GM20431 (cell line): ENCODE results near the gene PLA2G2E.

Experiments
- in situ Hi-C: fragments of 300-500 bp; cut with MseI, MboI; formaldehyde crosslinking; loops from one replicate; pipeline ENCODE4 v1.15.0; 2020; ENCODE audit warnings: low sequenced_read_pairs; ENCODE audit not compliant: unreplicated experiment

Gene PLA2G2E

DNA sequence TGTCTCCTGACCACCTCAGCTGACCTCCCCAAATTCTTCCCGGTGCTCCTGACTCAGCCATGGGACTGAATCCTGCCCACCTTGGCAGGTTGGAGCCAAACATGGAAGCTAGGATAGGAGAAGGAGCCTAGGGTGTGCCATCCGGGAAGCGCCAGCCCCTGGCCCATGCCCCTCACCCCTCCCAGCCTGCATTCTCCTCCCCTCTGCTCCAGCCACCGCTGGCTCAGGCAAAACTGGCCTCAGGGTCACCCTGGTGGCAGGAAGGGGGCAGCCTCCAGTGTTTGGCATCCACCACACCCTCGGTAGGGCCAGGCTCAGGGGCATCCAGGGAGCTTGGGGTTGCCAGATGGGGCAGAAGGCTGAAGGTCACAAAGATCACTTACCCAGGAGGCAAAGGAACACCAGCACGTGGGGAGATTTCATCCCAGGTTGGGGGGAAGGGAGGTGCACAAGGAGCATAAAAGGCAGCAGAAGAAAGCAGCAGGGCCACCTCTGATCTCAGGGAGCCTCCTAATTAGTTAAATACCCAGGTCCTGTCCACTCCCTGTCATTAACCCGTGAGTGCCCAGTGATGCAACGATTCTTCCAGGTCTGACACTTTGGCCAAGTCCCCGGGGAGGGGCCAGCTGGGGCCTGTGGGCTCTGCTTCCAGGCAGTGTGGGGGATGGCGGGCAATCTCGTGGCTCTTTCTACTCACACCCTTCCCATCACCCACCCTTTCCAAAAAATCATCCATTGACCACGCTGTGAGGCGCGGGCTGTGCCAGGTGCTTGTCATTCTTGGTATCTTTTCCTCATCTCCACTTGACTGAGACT lies at the start of gene PLA2G2E:
PLA2G2E (minus strand) TSS at position 481 of the 816 bp plus-strand sequence; CDS start at position 423, 58 bp downstream.
- in situ Hi-C loops, result no loop called here

- in situ Hi-C loops, result no loop called here
Measured at GRCh38 chr1:19971664-19972063, 48.2 kb upstream of the PLA2G2E start.

- in situ Hi-C loops, result no loop called here
Measured at GRCh38 chr1:19969898-19970660, 46.7 kb upstream of the PLA2G2E start.

DNA sequence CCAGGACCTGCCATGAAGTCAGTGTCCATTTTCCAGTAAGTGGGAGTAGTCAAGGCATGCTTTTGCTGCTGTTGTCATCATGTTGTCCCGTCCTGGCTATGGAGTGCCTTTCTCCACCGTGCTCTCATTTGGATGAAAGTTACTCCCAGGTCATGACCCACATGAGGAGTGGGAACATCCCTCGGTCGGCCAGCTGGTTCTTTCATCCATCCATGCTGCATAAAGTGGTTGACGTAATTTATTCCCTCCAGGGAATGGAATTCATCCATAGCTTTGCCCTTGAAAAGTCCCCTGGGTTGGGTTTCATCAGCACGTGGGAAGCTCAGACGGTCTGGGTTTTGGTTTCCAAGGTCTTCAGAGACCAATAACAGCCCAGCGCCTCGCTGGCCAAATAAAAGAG lies 44.4 kb upstream of the PLA2G2E start:
- in situ Hi-C loops, result no loop called here

GRCh38 chr1:19964542-19964941 lies 41.1 kb upstream of the PLA2G2E start:
- in situ Hi-C loops, result no loop called here

DNA sequence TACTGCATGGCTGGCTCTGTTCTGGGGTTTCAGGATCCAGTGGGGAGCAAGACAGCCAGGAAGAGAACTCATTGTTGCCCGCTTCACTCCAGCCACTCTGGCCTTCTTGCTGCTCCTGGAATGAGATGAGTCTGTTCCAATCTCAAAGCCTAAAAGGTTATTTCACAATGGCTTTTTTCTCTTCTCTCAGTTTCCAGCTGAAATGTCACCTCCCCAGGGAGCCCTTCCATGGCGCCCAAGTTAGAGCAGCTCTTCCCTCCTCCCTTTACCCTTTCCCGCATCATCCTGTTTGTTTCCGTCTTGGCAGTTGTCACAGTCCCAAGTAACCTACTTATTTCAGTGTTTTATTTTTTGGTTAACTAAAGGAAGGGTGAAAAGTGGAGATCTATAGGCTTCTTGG lies 40.2 kb upstream of the PLA2G2E start:
- in situ Hi-C loops, result no loop called here

GRCh38 chr1:19960591-19960990 lies 37.2 kb upstream of the PLA2G2E start:
- in situ Hi-C loops, result no loop called here

DNA sequence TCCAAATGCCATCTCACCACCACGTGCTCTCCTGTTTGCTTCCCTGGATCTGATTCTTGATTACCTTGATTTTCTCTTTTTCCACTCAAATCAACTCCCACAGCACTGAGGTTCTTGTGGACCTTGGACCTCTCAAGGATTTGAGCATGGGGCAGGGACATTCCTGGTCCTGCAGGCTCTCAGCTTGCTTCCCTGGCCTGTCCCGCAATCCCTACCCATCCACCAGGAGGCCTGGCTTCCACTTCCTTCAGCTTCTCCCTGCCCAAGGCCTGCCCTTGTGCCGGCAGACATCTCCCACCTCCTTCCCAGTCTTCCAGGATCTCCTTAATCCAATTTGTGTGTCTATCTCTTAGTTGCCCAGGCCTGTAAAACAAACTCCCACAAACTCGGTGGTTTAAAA lies 34.4 kb upstream of the PLA2G2E start:
- in situ Hi-C loops, result no loop called here

DNA sequence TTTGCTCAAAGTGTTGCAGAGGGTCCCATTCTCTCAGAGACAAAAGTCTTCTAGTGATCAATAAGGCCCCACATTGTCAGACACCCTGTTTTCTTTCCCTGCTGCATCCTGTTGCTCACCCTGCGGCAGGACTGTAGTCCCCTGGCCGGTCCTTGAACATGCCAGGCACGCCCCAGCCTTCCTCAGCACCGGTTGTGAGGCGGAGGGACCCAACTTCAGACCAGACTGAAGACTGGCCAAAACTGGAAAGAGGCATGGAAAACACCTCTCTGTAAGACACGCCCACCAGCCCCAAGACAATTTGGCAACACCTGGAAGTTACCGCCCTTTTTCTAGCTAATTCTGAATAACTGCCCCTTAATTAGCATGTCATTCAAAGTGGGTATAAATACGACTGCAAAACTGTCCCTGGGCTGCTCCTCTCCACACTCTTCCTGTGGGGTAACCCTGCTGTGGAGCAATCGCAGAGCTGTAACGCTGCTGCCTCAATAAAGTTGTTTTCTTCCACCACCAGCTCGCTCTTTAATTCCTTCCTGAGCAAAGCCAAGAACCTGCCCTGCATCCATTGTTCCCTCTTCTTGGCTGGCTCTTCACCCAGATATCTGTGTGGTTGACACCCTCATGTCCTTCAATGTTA lies 32.2 kb upstream of the PLA2G2E start:
- in situ Hi-C loops, result no loop called here

DNA sequence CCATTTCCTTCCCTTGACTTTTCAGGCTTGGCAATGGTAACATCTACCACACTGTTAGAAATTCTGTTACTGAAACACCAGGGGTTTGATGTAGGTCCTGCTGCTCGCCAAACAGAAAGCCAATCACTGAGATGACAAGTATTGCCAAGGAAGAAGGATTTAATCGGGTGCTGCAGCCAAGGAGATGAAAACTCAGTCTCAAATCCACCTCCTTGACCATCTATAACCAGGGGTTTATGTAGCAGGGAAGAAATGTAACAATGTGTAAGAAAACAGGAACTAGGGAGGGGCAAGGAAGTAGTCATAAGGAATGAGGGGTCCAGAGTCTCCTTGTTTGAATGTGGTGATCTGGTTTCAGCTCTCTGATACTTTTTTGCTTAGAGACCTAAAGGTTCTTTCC lies 30.6 kb upstream of the PLA2G2E start:
- in situ Hi-C loops, result no loop called here

DNA sequence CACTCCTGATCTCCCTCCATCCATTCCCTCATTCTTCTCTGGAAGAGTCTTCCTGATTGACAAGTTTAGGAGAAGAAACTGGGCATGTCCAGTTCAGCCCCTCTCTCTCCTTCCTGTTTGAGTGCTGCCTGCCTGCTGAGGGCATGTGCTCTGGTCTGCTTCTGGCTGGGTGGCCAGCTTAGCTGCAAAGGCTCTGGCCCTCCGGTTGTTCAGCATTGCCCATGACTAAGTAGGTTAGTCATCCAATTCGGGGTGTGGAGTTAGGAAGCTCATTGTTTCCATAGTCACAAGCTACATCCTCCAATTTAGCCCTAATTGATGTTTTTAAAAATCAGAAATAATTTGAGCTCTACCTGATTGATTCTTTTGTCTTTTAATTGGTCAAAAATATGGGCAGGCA lies 25.6 kb upstream of the PLA2G2E start:
- in situ Hi-C loops, result no loop called here

GRCh38 chr1:19946971-19947370 lies 23.6 kb upstream of the PLA2G2E start:
- in situ Hi-C loops, result no loop called here

DNA sequence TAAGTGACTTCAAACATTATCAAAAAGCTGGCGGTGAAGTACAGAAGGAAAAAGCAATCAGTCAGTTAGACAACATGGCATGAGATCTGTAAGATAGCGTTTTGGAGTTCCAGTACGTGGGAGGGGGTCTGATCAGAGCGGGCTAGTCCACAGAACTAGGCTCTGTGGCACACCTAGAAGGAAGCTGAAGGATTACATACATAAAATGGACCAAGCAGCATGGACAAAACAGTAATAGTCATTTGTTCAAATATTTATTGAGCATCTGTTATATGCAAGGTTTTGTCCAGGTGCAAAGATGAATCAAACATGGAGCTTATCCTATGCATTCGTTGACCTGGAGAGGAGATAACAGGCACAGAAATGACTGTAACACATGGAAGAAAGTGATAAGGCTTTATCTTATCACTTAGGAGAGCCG lies 22.9 kb upstream of the PLA2G2E start:
- in situ Hi-C loops, result no loop called here

DNA sequence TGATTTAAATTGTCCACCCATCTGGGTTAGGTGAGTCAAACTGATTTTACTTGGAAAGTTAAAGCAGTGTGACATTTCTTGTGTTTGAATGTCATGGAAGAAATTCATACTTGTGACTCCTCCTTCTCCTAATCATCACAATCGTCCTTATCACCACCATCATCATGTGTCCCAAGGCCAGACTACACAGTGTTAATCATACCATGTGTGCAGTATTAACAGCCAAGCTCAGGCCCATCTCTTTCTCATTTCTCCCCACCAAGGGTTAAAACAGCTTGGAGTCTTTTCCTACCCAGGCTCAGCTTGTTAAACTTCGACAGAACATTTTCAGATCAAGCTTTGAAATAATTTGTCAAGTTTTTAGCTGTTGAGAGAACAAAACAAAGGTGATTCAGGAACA lies 22.5 kb upstream of the PLA2G2E start:
- in situ Hi-C loops, result no loop called here

DNA sequence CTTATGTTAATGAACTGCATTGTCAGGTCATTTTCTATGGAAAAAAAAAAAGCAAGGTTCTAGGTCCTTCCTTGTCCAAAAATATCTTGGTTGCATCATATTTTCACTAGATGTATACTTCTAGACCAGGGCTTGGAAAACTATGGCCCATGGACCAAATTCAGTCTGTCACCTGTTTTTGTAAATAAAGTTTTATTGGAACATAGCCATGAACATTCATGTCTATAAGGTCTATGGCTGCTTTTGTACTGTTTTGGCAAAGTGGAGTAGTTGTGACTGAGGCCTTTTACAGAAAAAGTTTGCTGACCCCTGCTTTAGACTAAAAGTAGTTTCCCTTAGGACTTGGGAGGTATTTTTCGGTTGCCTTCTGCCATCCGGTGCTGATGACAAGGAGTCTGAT lies 19.2 kb upstream of the PLA2G2E start:
- in situ Hi-C loops, result no loop called here

GRCh38 chr1:19942088-19942487 lies 18.7 kb upstream of the PLA2G2E start:
- in situ Hi-C loops, result no loop called here

DNA sequence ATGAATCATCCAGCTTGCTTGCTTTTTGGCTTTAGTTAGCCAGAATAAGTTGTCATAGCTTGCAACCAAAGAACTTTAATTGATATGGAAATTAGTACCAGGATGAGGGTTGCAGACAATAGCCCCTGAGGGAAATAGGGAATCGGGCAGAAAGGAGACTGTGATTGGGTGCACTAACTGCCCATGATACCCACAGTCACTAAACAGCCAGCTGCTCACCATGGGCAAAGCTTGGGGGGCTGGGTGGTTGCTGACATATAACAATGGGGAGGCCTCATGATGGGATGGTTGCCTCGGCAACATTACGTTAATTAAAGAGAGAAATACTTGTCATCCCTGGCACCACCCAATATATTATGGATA lies 17.8 kb upstream of the PLA2G2E start:
- in situ Hi-C loops, result no loop called here

DNA sequence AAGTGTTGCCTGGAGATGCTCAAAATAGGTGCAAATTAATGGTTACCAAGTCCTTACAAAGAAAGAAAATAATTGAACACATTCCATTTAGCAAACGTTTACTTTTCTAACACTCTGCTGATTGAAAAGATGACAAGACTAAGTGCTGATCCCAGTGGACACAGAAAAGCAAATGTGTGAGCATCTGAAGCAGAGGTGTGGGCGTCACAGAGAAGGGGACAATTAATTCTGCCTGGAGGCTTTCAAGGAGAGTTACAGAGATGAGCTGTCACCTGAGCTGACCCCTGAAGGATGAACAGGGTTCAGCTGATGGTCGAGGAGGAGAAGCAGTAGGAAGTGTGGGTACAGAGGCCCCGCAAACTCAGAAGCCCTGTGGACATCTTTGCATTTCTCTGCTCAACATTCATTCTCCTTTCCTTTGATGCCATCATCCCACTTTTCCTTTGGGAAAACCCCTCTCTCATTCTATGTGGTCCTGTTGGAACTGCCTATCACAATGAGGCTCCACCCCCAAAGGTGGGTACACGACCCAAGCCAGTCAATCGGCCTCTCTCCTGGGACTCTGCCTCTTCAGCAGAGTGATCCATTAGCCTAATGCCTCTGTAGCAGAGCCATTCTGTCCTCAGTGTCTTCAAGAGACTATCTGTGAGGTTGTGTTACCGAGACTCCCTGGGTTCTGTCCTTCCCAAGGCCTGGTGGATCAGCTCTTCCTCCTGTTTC lies 17.2 kb upstream of the PLA2G2E start:
- in situ Hi-C loops, result no loop called here

DNA sequence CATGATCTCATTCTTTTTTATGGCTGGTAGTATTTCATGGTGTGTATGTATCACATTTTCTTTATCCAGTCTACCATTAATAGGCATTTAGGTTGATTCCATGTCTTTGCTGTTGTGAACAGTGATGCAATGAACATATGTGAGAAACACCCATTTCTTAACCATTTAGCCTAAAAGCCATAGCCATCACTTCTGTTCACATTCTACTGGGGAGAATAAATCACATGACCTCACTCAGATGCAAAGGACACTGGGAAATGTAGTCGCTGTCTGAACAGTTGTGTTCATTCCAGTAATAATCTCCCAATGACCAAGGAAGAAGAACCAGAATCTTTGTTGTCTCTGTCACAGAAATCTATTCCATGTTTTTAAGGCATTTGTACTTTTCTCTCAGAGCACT lies 15.1 kb upstream of the PLA2G2E start:
- in situ Hi-C loops, result no loop called here

GRCh38 chr1:19936061-19936750 lies 12.8 kb upstream of the PLA2G2E start:
- in situ Hi-C loops, result no loop called here
